SK-N-SH (cell line): ENCODE measurements around the gene PLD3. TPM values are rescaled to one million over a fixed set of nuclear protein-coding genes. Genes with fewer than 3 reads are reported as not detected.

ENCODE experiments used
- CTCF ChIA-PET: fragments of 300-600, 350-600 bp; formaldehyde crosslinking; extraction: SDS; loops from one replicate; lab custom pipeline; 2021; lab: Yijun Ruan, JAX
- POLR2A ChIA-PET: fragments of 350-600 bp; sonication (Branson Sonifier 250); formaldehyde crosslinking; extraction: SDS; loops from one replicate; lab custom pipeline; 2020; ENCODE audit warnings: antibody characterized with exemption, inconsistent platforms; lab: Yijun Ruan, JAX
- DNase-seq: peaks from one replicate; pipeline ENCODE4 v3.0.0; 2012
- H2AFZ ChIP-seq: fragments of 200-600 bp; sonication (generic); 2 replicates; pipeline ENCODE4 v1.8.1; 2016; ENCODE audit warnings: antibody characterized with exemption, mild to moderate bottlenecking, low read depth
- H3F3A ChIP-seq: fragments of 200-600 bp; sonication (generic); replicated peaks from 2 replicates; pipeline ENCODE3; 2016; ENCODE audit warnings: antibody characterized with exemption, mild to moderate bottlenecking; ENCODE audit not compliant: insufficient read depth
- H3K27ac ChIP-seq, 2 experiments: fragments of 200-500 bp in 1 of 2; fragments of 200-600 bp in 1 of 2; sonication (Bioruptor generic) in 1 of 2; sonication (generic), shearing (Covaris generic) in 1 of 2; 2 replicates each; pipeline versions ENCODE4 v1.5.1 to v1.6.1; 2014 to 2016; ENCODE audit warnings: low read depth in 2 of 2, inconsistent platforms in 1 of 2, low read length in 1 of 2, mild to moderate bottlenecking in 1 of 2, mixed read lengths in 1 of 2
- H3K27me3 ChIP-seq: fragments of 200-600 bp; sonication (generic), shearing (Covaris generic); 2 replicates; pipeline ENCODE4 v1.6.1; 2016; ENCODE audit warnings: mixed run types; ENCODE audit not compliant: insufficient read depth
- H3K36me3 ChIP-seq, 2 experiments: fragments of 200-500 bp in 1 of 2; fragments of 200-600 bp in 1 of 2; sonication (Bioruptor generic) in 1 of 2; sonication (generic) in 1 of 2; replicated peaks in 1 of 2; 2 replicates each; pipeline versions ENCODE3 to v1.5.1; 2014 to 2016; ENCODE audit warnings: low read length in 1 of 2, mild to moderate bottlenecking in 1 of 2; ENCODE audit not compliant: insufficient read depth in 2 of 2, control insufficient read depth in 1 of 2
- H3K4me1 ChIP-seq, 2 experiments: fragments of 200-500 bp in 1 of 2; fragments of 200-600 bp in 1 of 2; sonication (Bioruptor generic) in 1 of 2; sonication (generic), shearing (Covaris generic) in 1 of 2; 2 replicates each; pipeline versions ENCODE4 v1.5.1 to v1.6.1; 2014 to 2016; ENCODE audit warnings: low read depth in 1 of 2, low read length in 1 of 2, mixed run types in 1 of 2; ENCODE audit not compliant: insufficient read depth in 2 of 2, control insufficient read depth in 1 of 2
- H3K4me2 ChIP-seq: fragments of 200-600 bp; sonication (generic), shearing (Covaris generic); 2 replicates; pipeline ENCODE4 v1.6.1; 2017; ENCODE audit warnings: mixed run types
- H3K4me3 ChIP-seq, 2 experiments: fragments of 200-500 bp in 1 of 2; fragments of 200-600 bp in 1 of 2; sonication (Bioruptor generic) in 1 of 2; sonication (generic), shearing (Covaris generic) in 1 of 2; 2 replicates each; pipeline versions ENCODE4 v1.5.1 to v1.8.1; 2014 to 2016; ENCODE audit warnings: low read depth in 2 of 2, inconsistent platforms in 1 of 2, low read length in 1 of 2, mild to moderate bottlenecking in 1 of 2, mixed read lengths in 1 of 2, moderate library complexity in 1 of 2
- H3K79me2 ChIP-seq: fragments of 200-600 bp; sonication (generic); 2 replicates; pipeline ENCODE4 v1.8.1; 2017; ENCODE audit warnings: mild to moderate bottlenecking; ENCODE audit not compliant: insufficient read depth
- H3K9ac ChIP-seq: fragments of 200-600 bp; sonication (generic); 2 replicates; pipeline ENCODE4 v1.6.1; 2017; ENCODE audit warnings: mixed run types
- H3K9me2 ChIP-seq: fragments of 200-600 bp; sonication (generic); 2 replicates; pipeline ENCODE4 v1.6.1; 2017; ENCODE audit warnings: mixed run types
- H3K9me3 ChIP-seq: fragments of 200-600 bp; sonication (generic); 2 replicates; pipeline ENCODE4 v1.6.1; 2017; ENCODE audit warnings: mixed run types, mild to moderate bottlenecking, moderate library complexity
- H4K20me1 ChIP-seq: fragments of 200-600 bp; sonication (generic); 2 replicates; pipeline ENCODE4 v1.6.1; 2017; ENCODE audit warnings: mild to moderate bottlenecking, mixed run types; ENCODE audit not compliant: insufficient read depth
- CHD2 ChIP-seq: fragments of 150-350 bp; IDR thresholded peaks from 2 replicates; pipeline ENCODE4 v1.6.1; 2018; ENCODE audit warnings: low read length; ENCODE audit not compliant: partially characterized antibody
- ELF1 ChIP-seq: IDR thresholded peaks from 2 replicates; pipeline ENCODE4 v1.4.0; 2012
- FOSL2 ChIP-seq: IDR thresholded peaks from 2 replicates; pipeline ENCODE4 v1.4.0; 2012; ENCODE audit warnings: low read depth, mild to moderate bottlenecking, moderate library complexity, borderline replicate concordance
- JUND ChIP-seq: IDR thresholded peaks from 2 replicates; pipeline ENCODE4 v1.4.0; 2012
- NFIC ChIP-seq: IDR thresholded peaks from 2 replicates; pipeline ENCODE4 v1.4.0; 2012; ENCODE audit warnings: borderline replicate concordance
- POLR2AphosphoS5 ChIP-seq: IDR thresholded peaks from 2 replicates; pipeline ENCODE4 v1.6.1; 2012; ENCODE audit warnings: low read depth, low read length
- RAD21 ChIP-seq: IDR thresholded peaks from 2 replicates; pipeline ENCODE4 v1.6.1; 2012; ENCODE audit warnings: mild to moderate bottlenecking, low read length
- RCOR1 ChIP-seq: fragments of 150-350 bp; IDR thresholded peaks from 2 replicates; pipeline ENCODE4 v1.6.1; 2017; ENCODE audit warnings: antibody characterized with exemption, low read length
- RFX5 ChIP-seq: IDR thresholded peaks from 2 replicates; pipeline ENCODE4 v1.6.1; 2012; ENCODE audit warnings: mild to moderate bottlenecking, improper control_type of control experiment, low read length
- RXRA ChIP-seq: IDR thresholded peaks from 2 replicates; pipeline ENCODE4 v1.4.0; 2012; ENCODE audit warnings: low read depth, mild to moderate bottlenecking, borderline replicate concordance
- SMC3 ChIP-seq: IDR thresholded peaks from 2 replicates; pipeline ENCODE4 v1.6.1; 2012; ENCODE audit warnings: low read depth, low read length, improper control_type of control experiment
- TCF12 ChIP-seq: IDR thresholded peaks from 2 replicates; pipeline ENCODE4 v1.4.0; 2012
- TEAD4 ChIP-seq: IDR thresholded peaks from 2 replicates; pipeline ENCODE4 v1.4.0; 2012; ENCODE audit warnings: mild to moderate bottlenecking, borderline replicate concordance; ENCODE audit not compliant: insufficient read depth
- YY1 ChIP-seq: IDR thresholded peaks from 2 replicates; pipeline ENCODE4 v1.4.0; 2012; ENCODE audit warnings: low read depth, mild to moderate bottlenecking
- WGBS: methylation state at CpG from one replicate; pipeline ENCODE4 v1.1.6; 2017; ENCODE audit warnings: low lambda C conversion rate; 5-methylcytosine and 5-hydroxymethylcytosine counted together
- polyA plus RNA-seq, 3 experiments: library from polyadenylated mRNA; depleted of rRNA; stranded (reverse); fragments of >200 nt; gene quantifications; 2 replicates each; pipeline ENCODE4 v1.2.3, GENCODE V29; 2012
- TF ChIP-seq, protein P1 (sequence below): IDR thresholded peaks from 2 replicates; pipeline ENCODE4; 2012
- TF ChIP-seq, protein P2 (sequence below): fragments of 200-600 bp; sonication (generic); IDR thresholded peaks from 2 replicates; pipeline ENCODE4 v1.6.1; 2017; ENCODE audit warnings: antibody characterized with exemption, mild to moderate bottlenecking, moderate library complexity
- TF ChIP-seq, protein P3 (sequence below): IDR thresholded peaks from 2 replicates; pipeline ENCODE4 v1.4.0; 2012; ENCODE audit warnings: low read depth, borderline replicate concordance
- TF ChIP-seq, protein P4 (sequence below): fragments of 150-350 bp; IDR thresholded peaks from 2 replicates; pipeline ENCODE4 v1.6.1; 2016; ENCODE audit warnings: mild to moderate bottlenecking, low read depth, low read length

PLD3 gene
- polyA plus RNA-seq, 1 of the 3 experiments (the other 2 are of a cell fraction), result 511 TPM

DNA sequence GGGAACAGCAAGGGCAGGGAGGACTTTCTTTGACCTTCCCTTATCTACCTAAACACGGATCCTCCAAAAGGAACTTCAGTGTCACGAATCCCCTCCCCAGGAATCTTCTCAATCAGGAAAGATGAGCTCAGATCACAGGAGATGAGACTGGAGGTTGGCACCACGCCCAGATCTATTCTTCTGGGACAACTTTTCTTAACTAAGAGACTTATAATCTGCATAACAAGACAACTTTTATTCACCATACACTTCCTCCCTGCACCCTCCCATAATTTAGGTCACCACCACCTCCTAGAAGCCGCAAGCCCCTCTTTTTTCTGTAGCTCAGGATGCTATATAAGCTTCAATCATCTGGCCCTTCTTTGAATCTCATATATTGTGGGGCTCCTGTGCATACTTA, 44.2 kb upstream of the PLD3 start:
- TF ChIP-seq, protein P1, sequence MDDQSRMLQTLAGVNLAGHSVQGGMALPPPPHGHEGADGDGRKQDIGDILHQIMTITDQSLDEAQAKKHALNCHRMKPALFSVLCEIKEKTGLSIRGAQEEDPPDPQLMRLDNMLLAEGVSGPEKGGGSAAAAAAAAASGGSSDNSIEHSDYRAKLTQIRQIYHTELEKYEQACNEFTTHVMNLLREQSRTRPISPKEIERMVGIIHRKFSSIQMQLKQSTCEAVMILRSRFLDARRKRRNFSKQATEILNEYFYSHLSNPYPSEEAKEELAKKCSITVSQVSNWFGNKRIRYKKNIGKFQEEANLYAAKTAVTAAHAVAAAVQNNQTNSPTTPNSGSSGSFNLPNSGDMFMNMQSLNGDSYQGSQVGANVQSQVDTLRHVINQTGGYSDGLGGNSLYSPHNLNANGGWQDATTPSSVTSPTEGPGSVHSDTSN, result no peak
- no peak for TF ChIP-seq RAD21
- no peak for TF ChIP-seq RCOR1
- TF ChIP-seq ELF1, result no peak
- TF ChIP-seq TCF12, result no peak
- no peak for TF ChIP-seq RXRA
- no peak for TF ChIP-seq POLR2AphosphoS5
- TF ChIP-seq, protein P2, sequence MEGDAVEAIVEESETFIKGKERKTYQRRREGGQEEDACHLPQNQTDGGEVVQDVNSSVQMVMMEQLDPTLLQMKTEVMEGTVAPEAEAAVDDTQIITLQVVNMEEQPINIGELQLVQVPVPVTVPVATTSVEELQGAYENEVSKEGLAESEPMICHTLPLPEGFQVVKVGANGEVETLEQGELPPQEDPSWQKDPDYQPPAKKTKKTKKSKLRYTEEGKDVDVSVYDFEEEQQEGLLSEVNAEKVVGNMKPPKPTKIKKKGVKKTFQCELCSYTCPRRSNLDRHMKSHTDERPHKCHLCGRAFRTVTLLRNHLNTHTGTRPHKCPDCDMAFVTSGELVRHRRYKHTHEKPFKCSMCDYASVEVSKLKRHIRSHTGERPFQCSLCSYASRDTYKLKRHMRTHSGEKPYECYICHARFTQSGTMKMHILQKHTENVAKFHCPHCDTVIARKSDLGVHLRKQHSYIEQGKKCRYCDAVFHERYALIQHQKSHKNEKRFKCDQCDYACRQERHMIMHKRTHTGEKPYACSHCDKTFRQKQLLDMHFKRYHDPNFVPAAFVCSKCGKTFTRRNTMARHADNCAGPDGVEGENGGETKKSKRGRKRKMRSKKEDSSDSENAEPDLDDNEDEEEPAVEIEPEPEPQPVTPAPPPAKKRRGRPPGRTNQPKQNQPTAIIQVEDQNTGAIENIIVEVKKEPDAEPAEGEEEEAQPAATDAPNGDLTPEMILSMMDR, result no peak
- no peak for TF ChIP-seq RFX5
- TF ChIP-seq YY1, result no peak
- TF ChIP-seq FOSL2, result no peak
- TF ChIP-seq, protein P3, sequence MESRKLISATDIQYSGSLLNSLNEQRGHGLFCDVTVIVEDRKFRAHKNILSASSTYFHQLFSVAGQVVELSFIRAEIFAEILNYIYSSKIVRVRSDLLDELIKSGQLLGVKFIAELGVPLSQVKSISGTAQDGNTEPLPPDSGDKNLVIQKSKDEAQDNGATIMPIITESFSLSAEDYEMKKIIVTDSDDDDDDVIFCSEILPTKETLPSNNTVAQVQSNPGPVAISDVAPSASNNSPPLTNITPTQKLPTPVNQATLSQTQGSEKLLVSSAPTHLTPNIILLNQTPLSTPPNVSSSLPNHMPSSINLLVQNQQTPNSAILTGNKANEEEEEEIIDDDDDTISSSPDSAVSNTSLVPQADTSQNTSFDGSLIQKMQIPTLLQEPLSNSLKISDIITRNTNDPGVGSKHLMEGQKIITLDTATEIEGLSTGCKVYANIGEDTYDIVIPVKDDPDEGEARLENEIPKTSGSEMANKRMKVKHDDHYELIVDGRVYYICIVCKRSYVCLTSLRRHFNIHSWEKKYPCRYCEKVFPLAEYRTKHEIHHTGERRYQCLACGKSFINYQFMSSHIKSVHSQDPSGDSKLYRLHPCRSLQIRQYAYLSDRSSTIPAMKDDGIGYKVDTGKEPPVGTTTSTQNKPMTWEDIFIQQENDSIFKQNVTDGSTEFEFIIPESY, result no peak
- TF ChIP-seq NFIC, result no peak
- TF ChIP-seq CHD2, result no peak
- no peak for TF ChIP-seq TEAD4
- TF ChIP-seq SMC3, result no peak
- TF ChIP-seq JUND, result no peak
- TF ChIP-seq, protein P4, sequence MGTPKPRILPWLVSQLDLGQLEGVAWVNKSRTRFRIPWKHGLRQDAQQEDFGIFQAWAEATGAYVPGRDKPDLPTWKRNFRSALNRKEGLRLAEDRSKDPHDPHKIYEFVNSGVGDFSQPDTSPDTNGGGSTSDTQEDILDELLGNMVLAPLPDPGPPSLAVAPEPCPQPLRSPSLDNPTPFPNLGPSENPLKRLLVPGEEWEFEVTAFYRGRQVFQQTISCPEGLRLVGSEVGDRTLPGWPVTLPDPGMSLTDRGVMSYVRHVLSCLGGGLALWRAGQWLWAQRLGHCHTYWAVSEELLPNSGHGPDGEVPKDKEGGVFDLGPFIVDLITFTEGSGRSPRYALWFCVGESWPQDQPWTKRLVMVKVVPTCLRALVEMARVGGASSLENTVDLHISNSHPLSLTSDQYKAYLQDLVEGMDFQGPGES, result no peak

More for the DNA sequence above, 44.2 kb upstream of the PLD3 start:
- H3K9ac ChIP-seq, result no peak overlapping the region
- H3K36me3 ChIP-seq, result no peaks in the 10 kb centered on the region
- no peak overlapping the region for H3K4me2 ChIP-seq
- H3K4me3 ChIP-seq, result no peak overlapping the region
- DNase-seq, result no peak
- no peak overlapping the region for H3K27ac ChIP-seq
- H2AFZ ChIP-seq, result no peak overlapping the region
- H4K20me1 ChIP-seq, result no peaks in the 10 kb centered on the region
- H3K4me1 ChIP-seq, result peaks cover 0 to 20% of the 10 kb centered on the region in 2 experiments; a peak in 1 of 4 replicates
- H3K9me2 ChIP-seq, result no peaks in the 10 kb centered on the region
- H3K9me3 ChIP-seq, result no peaks in the 10 kb centered on the region
- H3K79me2 ChIP-seq, result no peaks in the 10 kb centered on the region
- POLR2A ChIA-PET, result no interaction called here
- H3F3A ChIP-seq, result peaks cover 7% of the 10 kb centered on the region
- H3K27me3 ChIP-seq, result no peaks in the 10 kb centered on the region
- CTCF ChIA-PET, result interaction anchor here (1.0 to 2.1 kb wide), 18 partner anchors 9 to 160 kb away, joined by 3 to 25 read pairs (median 6); partner anchors contain the start of genes BLVRB, C19orf47, PLD3 and SERTAD1
- WGBS, result 53% methylated on average over 4 of the region's 4 CpGs
